GM12874 (cell line): ENCODE data around the gene PLCB4.

Source experiments
- CTCF ChIP-seq: IDR thresholded peaks from 2 replicates; pipeline ENCODE4 v1.5.1; 2011; ENCODE audit warnings: low read depth, mild to moderate bottlenecking, control low read depth, low read length, moderate library complexity; ENCODE audit not compliant: insufficient read depth

The PLCB4 gene

GRCh38 chr20:9261781-9262180 lies 192.9 kb downstream of the PLCB4 start:
- TF ChIP-seq CTCF, result no peak

GRCh38 chr20:9262653-9263194 lies 193.8 kb downstream of the PLCB4 start:
- TF ChIP-seq CTCF, result no peak

DNA sequence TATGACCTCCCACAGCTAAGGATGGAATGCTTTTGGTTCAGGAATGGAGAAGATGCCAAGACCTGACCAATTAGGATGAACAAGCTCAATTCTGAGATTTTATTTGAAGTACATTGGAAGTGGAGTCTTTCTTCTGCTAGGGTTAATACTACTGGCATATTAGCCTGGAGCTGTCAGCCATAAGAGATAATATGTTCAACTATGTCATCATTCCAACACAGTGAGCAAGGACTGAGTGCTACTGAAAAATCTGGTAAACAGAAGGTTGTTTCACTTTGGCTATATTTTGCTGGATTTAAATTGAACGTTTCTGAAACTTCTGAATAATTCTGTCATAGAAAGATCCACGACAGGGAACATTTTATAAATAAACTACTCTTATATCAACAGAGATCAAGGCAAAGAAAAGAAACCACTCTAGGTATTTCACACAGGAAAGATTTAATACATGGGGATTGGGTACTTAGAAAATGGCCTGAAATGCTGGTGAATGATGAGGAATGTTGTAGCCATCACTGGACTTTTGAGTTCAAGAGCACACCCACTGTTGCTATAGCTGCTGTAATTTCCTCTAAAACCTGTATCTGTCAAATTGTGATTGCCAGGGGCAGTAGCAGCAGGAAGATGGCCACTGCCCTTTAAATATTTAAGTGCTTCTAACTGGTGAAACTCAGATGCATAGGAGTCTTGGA lies 200.5 kb downstream of the PLCB4 start:
- no peak for TF ChIP-seq CTCF

DNA sequence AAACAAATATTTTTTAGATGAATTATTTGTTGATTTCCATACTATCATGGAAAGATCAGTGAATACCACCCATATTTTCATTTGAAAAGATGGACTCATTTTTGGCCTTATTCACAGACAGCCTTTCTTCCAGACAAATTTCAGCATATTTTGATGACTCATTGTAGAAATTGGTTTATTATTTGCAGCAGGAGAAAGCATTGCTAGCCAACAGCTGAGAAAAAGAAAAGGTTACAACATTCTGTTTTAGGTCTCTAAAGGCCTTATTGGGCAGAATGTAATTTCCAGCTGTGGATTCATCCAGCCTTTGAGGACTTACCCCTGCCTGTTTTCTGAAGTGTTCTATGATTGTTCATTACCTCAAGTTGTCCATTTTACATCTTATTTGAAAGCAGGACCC lies 201.9 kb downstream of the PLCB4 start:
- no peak for TF ChIP-seq CTCF

- no peak for TF ChIP-seq CTCF
Measured at GRCh38 chr20:9276966-9277468, 208.1 kb downstream of the PLCB4 start.

DNA sequence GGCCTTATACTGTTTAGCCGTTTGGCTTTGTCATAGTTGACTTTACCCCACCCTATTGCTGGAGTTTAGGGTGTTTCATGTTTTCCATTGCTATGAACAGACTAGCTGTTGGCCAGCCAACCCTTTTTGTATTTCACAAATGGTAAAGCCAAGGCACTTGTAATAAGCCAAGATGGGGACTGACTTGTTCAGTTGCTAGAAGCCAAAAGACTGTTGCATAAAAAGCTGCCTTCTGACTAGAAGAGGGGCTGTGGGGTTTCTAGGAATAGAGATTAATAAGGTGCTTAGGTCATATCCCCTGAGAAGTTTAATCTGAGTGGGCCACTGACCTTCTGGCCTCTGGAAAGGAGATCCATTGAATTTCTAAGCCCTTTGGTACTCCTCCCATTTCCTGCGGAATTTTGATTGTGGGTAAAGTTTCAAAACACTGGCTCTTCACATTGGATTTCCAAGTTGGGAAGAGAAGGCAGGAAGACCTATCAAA lies 211.1 kb downstream of the PLCB4 start:
- no peak for TF ChIP-seq CTCF

- no peak for TF ChIP-seq CTCF
Measured at GRCh38 chr20:9280666-9281065, 211.8 kb downstream of the PLCB4 start.
